ENCODE measurements around the gene MYO3A.

DNA sequence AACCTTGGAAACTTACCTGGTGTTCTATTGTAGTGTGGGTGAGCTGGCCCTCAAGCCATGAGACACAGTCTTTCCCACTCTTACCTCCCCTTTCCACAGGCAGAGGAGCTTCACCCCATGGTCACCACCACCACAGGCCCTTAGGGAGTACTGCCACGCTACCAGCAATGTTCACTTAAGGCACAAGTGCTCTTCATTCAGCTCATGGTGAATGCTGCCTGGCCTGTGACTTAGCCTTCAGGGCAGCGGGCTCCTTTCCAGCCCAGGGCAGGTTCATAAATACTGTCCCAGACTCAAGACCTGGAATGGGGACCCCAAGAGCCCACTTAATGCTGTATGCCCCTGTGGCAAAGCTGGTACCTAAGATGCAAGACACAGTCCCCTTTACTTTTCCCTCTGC is 109.4 kb downstream of the MYO3A start:
- TF ChIP-seq, protein P1, sequence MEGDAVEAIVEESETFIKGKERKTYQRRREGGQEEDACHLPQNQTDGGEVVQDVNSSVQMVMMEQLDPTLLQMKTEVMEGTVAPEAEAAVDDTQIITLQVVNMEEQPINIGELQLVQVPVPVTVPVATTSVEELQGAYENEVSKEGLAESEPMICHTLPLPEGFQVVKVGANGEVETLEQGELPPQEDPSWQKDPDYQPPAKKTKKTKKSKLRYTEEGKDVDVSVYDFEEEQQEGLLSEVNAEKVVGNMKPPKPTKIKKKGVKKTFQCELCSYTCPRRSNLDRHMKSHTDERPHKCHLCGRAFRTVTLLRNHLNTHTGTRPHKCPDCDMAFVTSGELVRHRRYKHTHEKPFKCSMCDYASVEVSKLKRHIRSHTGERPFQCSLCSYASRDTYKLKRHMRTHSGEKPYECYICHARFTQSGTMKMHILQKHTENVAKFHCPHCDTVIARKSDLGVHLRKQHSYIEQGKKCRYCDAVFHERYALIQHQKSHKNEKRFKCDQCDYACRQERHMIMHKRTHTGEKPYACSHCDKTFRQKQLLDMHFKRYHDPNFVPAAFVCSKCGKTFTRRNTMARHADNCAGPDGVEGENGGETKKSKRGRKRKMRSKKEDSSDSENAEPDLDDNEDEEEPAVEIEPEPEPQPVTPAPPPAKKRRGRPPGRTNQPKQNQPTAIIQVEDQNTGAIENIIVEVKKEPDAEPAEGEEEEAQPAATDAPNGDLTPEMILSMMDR (IDR thresholded peaks at IDR 0.05; ENCODE audit: extremely low read depth in 1 of 2, insufficient read depth in 1 of 2, low read depth in 1 of 2, low read length in 2 of 2) = no peak
- TF ChIP-seq EZH2 (IDR thresholded peaks at IDR 0.05; ENCODE audit: borderline replicate concordance, low read depth, low read length, severe bottlenecking) (no peak), POLR2A (IDR thresholded peaks at IDR 0.05; ENCODE audit: low read depth, low read length) (no peak), POLR2AphosphoS5 (IDR thresholded peaks at IDR 0.05; ENCODE audit: insufficient read depth, low read depth, low read length) (no peak), MYC (IDR thresholded peaks at IDR 0.05; ENCODE audit: low read depth, low read length) (no peak), JUN (IDR thresholded peaks at IDR 0.05; ENCODE audit: borderline replicate concordance, insufficient read depth, insufficient read length, low read depth) (no peak)
- TF ChIP-seq, protein P2, sequence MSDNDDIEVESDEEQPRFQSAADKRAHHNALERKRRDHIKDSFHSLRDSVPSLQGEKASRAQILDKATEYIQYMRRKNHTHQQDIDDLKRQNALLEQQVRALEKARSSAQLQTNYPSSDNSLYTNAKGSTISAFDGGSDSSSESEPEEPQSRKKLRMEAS (IDR thresholded peaks at IDR 0.05; ENCODE audit: insufficient read depth, insufficient read length) = no peak

Measured in endothelial cell of umbilical vein (primary cell).